ENCODE results near the gene FBXL17.

FBXL17 gene

GRCh38 chr5:108093186-108093585, 288.7 kb downstream of the FBXL17 start:
- peak; percentile 9 for DNase-seq (ENCODE audit: low spot score)

- DNase-seq (ENCODE audit: low spot score) = no peak
These were observed 291.0 kb downstream of the FBXL17 start for GRCh38 chr5:108090946-108091345.

DNA sequence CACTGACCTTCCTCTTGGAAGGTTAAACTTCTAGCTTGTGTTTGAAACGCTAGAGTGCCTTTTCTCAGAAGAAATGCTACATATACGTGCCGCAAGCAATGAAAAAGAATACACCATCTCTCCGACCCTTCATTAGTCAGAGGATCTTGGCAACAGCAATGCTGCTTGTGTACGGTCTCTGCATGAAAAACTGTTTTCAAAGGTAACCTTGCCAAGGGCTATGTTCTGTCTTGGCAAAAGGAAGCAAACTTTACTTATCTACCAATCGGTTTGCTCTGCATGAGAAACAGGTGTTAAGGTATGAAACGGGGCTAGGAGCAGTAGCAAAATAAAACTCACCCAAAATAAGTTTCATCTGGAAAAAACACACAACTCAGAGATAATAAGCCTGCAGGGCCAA, 297.8 kb downstream of the FBXL17 start:
- no peak for DNase-seq (ENCODE audit: low spot score)

DNA sequence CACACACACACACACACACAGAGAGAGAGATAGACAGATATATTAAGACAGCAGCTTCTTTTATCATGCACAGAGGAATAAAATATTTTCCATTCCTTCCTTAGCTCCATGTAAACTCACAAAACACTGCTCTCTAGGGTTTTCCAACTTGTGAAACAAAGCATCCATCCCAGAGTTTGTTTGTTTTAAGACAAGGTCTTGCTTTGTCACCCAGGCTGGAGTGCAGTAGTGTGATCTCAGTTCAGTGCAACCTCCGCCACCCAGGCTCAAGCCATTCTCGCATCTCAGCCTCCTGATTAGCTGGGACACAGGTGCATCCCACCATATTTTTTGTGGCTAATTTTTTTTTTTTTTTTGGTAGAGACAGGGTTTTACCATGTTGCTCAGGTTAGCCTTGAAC, 298.7 kb downstream of the FBXL17 start:
- DNase-seq (ENCODE audit: low spot score) = no peak

DNA sequence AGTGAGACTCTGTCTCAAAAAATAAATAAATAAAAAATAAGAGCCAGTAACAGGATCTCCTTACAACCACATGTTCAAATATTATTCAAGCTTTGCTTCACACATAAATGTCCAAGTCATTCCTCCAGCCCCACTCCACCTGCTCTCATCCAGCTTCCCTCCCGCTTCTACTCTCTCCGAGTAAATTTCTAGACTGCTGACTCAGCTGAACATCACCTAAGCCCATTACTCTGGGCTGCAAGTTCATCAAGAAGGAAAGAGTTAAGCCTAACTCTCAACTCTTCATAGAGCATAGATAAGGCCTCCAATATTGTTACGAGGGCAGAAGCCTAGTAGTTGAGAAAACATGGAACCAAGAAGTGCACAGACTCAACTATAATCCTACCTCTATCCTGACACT, 300.2 kb downstream of the FBXL17 start:
- no peak for DNase-seq (ENCODE audit: low spot score)

GRCh38 chr5:108079753-108080152, 302.1 kb downstream of the FBXL17 start:
- DNase-seq (ENCODE audit: low spot score) = no peak

DNA sequence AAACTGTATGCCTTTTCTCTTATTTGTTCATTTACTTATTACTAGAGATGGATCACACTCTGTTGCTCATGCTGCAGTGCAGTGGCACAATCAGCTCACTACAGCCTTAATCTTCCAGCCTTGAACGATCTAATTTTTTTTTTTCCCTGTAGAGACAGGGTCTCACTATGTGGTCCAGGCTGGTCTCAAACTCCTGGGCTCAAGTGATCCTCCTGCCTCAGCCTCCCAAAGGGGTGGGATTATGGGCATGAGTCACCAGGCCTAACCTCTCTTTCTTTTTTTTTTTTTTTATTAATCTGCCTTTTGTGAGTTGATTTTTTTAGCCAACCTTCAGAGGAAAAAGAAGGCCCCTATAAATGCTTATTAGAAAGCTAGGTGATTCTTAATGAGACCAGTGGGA, 303.0 kb downstream of the FBXL17 start:
- DNase-seq (ENCODE audit: low spot score) = no peak

DNA sequence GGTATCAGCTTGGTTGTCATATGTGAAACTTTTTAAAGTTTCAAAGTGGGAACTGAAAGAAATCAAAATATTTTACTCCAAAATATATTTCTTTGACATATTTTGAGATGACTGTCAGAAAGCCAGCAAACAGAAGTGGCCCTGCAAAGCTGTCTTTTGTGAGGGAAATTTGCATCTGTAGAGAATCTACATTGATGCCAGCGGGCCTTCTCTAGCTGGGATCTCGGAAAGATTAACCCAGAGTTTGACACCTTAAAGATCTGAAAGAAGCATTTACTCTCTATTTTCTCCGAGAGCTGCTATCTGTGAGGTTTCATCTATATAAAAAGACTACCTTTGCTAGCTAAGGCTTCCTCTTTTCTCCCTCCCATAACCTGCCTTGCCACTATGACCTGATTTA, 303.6 kb downstream of the FBXL17 start:
- no peak for DNase-seq (ENCODE audit: low spot score)

GRCh38 chr5:108074626-108075025, 307.3 kb downstream of the FBXL17 start:
- DNase-seq (ENCODE audit: low spot score) = no peak

- no peak for DNase-seq (ENCODE audit: low spot score)
These were observed 317.6 kb downstream of the FBXL17 start for GRCh38 chr5:108064302-108064701.

DNA sequence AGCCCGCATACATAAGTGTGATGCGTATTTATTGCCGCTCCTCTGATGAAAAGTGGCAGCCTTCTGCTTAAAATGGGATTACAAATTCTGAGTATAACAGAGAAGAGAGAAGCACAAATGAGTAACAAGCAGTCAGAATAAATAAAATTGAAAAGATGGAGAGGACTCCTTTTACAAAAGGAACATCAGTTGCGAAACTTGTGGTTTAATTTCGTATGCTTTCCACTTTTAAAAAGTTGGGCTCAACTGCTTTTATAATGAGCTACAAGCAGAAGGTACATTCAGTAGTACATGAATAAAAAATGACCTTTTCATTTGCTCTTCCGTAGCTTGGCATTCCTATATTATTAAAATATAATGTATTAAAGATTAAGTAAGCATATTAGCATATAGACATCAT, 320.0 kb downstream of the FBXL17 start:
- no peak for DNase-seq (ENCODE audit: low spot score)

GRCh38 chr5:108060340-108060739, 321.6 kb downstream of the FBXL17 start:
- no peak for DNase-seq (ENCODE audit: low spot score)

DNA sequence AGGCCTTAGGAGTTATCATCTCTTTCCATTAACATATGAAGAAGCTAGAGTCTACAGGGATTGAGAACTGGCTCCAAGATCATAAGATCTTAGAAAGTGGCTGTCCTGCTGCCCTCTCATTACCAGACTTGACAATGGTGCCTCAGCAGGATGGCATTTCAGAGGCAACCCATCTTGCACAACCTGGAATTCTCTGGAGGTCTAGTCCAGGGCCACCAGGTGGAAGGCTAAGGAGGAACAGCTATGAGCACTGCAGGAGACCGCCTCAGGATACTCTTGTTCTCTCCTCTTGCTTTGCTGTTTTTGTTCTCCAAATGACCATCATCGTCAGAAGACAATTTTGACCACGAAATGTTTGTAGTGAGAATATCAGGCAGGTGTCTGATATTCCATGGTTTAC, 322.6 kb downstream of the FBXL17 start:
- no peak for DNase-seq (ENCODE audit: low spot score)

- DNase-seq (ENCODE audit: low spot score) = no peak
These were observed 327.5 kb downstream of the FBXL17 start for GRCh38 chr5:108054349-108054748.

DNA sequence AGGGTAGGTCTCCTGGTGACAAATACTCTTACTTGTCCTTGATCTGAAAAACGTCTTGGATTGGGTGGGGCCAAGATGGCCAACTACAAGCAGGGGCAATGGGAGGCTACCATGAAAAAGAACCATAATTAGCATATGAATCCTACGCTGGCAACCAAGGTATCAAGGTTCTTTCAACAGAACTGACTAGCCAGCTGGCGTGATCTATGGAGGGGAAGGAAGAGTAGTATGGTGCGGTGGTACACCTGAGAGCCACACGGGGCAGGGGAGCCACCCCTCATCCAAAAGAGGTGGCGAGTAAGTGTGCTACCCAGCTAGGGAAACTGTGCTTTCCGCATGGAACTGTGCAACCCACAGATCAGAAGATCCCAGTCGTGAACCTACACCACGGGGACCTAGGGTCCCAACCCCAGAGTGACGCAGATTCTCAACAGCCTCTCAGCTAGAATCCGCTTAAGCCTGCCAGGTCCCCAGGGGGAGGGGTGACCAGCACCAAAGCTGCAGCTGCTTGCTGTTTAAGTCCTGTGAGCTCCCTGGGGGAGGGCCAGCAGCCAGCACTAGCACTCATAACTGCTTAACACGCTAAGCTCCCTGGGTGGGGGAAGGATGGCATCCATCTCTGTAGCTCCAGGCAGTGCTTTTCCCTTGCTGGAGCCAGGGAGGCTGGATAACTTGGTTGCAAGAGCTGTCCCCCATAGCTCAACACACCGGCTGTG, 334.8 kb downstream of the FBXL17 start:
- DNase-seq (ENCODE audit: low spot score) = no peak

DNA sequence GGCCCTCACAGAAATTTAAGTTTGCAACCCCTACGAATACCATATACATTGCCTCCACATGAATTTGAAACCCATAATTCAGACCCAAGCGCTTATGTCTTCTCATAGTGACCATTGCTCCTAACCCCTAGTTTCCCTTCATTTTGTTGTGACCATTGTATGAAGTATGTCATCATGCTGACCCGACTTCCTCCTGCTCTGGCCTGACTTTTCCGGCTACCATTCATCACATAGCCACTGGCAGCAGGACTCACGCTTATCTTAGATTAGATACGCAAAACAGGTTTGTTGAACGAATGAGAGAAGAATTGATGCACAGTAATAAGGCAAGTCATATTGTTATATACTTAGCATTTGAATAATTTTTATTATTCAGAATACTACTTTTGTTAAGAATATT, 345.4 kb downstream of the FBXL17 start:
- no peak for DNase-seq (ENCODE audit: low spot score)

DNA sequence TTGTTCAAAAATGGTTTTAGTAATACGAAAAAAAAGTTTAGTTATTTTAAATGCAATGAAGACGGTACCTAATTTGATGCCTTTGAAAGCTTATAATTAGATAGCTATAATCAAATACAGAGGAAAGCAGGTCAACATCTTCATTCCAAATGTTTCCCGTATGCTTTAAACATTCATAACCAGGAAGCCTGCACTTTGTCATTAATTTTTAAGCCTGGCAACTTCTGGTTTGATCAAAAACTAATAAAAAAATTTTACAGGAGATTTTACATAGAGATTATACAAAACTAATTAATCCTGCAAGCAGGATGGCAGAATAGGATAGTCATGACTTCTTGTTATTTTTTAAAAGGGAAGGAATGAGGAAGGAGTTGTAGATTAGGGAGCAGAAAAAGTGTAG, 353.0 kb downstream of the FBXL17 start:
- no peak for DNase-seq (ENCODE audit: low spot score)

GRCh38 chr5:108028412-108028811, 353.5 kb downstream of the FBXL17 start:
- peak; percentile 4 for DNase-seq (ENCODE audit: low spot score)

DNA sequence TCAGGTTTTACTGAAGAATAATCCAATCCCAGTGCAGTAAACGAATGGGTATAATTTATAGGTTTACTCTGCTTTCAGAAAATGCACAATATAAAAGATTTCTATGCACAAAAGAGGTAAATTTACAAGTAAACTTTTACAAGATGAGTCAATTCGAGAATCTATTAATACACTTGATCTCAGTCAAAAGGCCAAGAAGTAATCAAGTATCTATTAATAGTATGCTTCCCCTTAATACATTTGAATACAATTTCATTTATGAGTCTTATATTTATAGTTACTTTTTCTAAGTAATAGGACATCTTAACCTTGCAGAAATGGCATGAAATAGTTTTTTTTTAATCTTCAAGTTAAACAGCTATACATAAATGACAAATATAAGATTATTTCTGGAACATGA, 355.9 kb downstream of the FBXL17 start:
- no peak for DNase-seq (ENCODE audit: low spot score)

GRCh38 chr5:108024986-108025385, 356.9 kb downstream of the FBXL17 start:
- DNase-seq (ENCODE audit: low spot score) = no peak

GRCh38 chr5:108016101-108016500, 365.8 kb downstream of the FBXL17 start:
- no peak for DNase-seq (ENCODE audit: low spot score)

DNA sequence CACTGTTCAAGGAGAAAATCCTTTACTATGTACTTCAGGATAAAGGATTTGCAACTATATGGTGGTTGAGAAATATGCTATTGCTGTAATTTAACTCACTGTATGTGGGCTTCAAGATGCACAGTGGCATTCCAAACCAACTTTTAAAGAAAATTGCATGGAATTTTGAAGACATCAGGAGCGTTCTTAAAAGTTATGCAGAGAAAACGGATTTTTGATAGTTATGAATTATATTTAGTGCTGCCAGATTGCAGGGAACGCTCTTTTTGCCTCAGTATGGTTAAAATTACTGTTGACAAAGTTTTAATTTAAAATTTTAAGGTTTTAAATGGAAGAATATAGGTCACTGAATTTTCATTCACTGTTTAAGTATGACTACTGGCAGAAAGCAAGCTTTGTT, 375.1 kb downstream of the FBXL17 start:
- no peak for DNase-seq (ENCODE audit: low spot score)

GRCh38 chr5:108003178-108003577, 378.7 kb downstream of the FBXL17 start:
- DNase-seq (ENCODE audit: low spot score) = peak; percentile 54

DNA sequence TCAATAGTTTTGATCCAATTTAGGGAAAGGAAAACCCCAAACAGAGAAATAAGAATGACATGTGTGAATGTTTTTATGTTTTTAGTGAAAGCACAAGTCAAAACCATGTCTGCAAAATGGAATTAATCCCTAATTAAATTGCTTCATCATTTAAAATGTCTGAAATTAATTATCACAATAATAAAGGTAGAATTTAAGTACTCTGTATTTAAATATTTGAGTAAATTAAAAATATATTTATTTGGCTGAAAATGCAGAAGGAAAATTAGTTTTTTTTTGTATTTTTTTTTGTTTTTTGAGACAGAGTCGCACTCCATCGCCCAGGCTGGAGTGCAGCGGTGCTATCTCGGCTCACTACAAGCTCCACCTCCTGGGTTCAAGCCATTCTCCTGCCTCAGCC, 380.7 kb downstream of the FBXL17 start:
- no peak for DNase-seq (ENCODE audit: low spot score)

All from COLO829 (cell line).